Osteocyte (in vitro differentiated cells): ENCODE results near the gene CNFN. TPM values are rescaled to one million over a fixed set of nuclear protein-coding genes. Genes with fewer than 3 reads are reported as not detected.

ENCODE experiments used
- DNase-seq: peaks from one replicate; pipeline ENCODE4 v3.0.0; 2021; ENCODE audit warnings: mixed read lengths; ENCODE audit not compliant: unreplicated experiment; ENCODE audit errors: extremely low spot score
- H3K27ac Mint-ChIP-seq: one replicate; pipeline ENCODE4 v1.8.0; 2021; ENCODE audit warnings: mild to moderate bottlenecking, mixed read lengths; ENCODE audit not compliant: unreplicated experiment
- H3K27me3 Mint-ChIP-seq: one replicate; pipeline ENCODE4 v1.8.0; 2021; ENCODE audit warnings: mixed read lengths; ENCODE audit not compliant: unreplicated experiment
- H3K36me3 Mint-ChIP-seq: one replicate; pipeline ENCODE4 v1.8.0; 2021; ENCODE audit warnings: mixed read lengths; ENCODE audit not compliant: unreplicated experiment
- H3K4me1 Mint-ChIP-seq: one replicate; pipeline ENCODE4 v1.8.0; 2021; ENCODE audit warnings: mixed read lengths; ENCODE audit not compliant: unreplicated experiment
- H3K4me3 Mint-ChIP-seq: one replicate; pipeline ENCODE4 v1.8.0; 2021; ENCODE audit warnings: mild to moderate bottlenecking, moderate library complexity, mixed read lengths; ENCODE audit not compliant: unreplicated experiment
- H3K9me3 Mint-ChIP-seq: one replicate; pipeline ENCODE4 v1.8.0; 2021; ENCODE audit warnings: mixed read lengths; ENCODE audit not compliant: unreplicated experiment
- CTCF ChIP-seq: fragments of 200-600 bp; sonication (generic); IDR thresholded peaks from 2 replicates; pipeline ENCODE4 v1.5.0; 2021; ENCODE audit warnings: antibody characterized with exemption, mild to moderate bottlenecking, moderate library complexity
- total RNA-seq: library from RNA; stranded (reverse); gene quantifications from 2 replicates; pipeline ENCODE4 v1.2.1, GENCODE V29; 2021

The CNFN gene
- total RNA-seq, 1 donor from 2014 or later = not detected

- Mint-ChIP-seq H3K27me3 (peaks cover 2% of the 10 kb centered on the region), H3K4me1 (peaks cover 5% of the 10 kb centered on the region), H3K36me3 (no peaks in the 10 kb centered on the region), H3K27ac (no peak overlapping the region), H3K9me3 (no peaks in the 10 kb centered on the region), H3K4me3 (no peak overlapping the region)
- no peak for TF ChIP-seq CTCF
- DNase-seq = no peak
These were observed 38.6 kb upstream of the CNFN start for GRCh38 chr19:42428676-42429075.

GRCh38 chr19:42427313-42427712 is 37.2 kb upstream of the CNFN start, which contains the start of gene LIPE:
Gene LIPE, minus strand, starts transcription at chr19:42427388. Its CDS starts 239 bp downstream, at chr19:42427149.
- no peak for DNase-seq
- Mint-ChIP-seq H3K4me1 (peaks cover 11% of the 10 kb centered on the region), H3K27me3 (peaks cover 2% of the 10 kb centered on the region), H3K36me3 (no peaks in the 10 kb centered on the region), H3K4me3 (no peak within 1 kb of the TSS), H3K27ac (no peak within 1 kb of the TSS), H3K9me3 (no peaks in the 10 kb centered on the region)
- TF ChIP-seq CTCF = no peak

GRCh38 chr19:42426643-42427042 is 36.5 kb upstream of the CNFN start:
- Mint-ChIP-seq H3K4me1 (peaks cover 17% of the 10 kb centered on the region), H3K27me3 (peaks cover 2% of the 10 kb centered on the region), H3K4me3 (no peak overlapping the region), H3K36me3 (no peaks in the 10 kb centered on the region), H3K27ac (no peak overlapping the region), H3K9me3 (no peaks in the 10 kb centered on the region)
- TF ChIP-seq CTCF = no peak
- DNase-seq = no peak

- Mint-ChIP-seq H3K4me3 (no peak overlapping the region), H3K27me3 (no peaks in the 10 kb centered on the region), H3K4me1 (peaks cover 22% of the 10 kb centered on the region), H3K9me3 (no peaks in the 10 kb centered on the region), H3K36me3 (no peaks in the 10 kb centered on the region), H3K27ac (no peak overlapping the region)
- no peak for DNase-seq
- peak; percentile 32 for TF ChIP-seq CTCF
These were observed 34.6 kb upstream of the CNFN start for GRCh38 chr19:42424712-42425131.

GRCh38 chr19:42424345-42424707 is 34.2 kb upstream of the CNFN start:
- Mint-ChIP-seq H3K36me3 (no peaks in the 10 kb centered on the region), H3K27me3 (no peaks in the 10 kb centered on the region), H3K4me3 (peak overlapping the region; percentile 10), H3K9me3 (no peaks in the 10 kb centered on the region), H3K4me1 (peaks cover 24% of the 10 kb centered on the region), H3K27ac (no peak overlapping the region)
- no peak for DNase-seq
- TF ChIP-seq CTCF = no peak
